ENCODE data around the gene THSD4. TPM values are rescaled to one million over a fixed set of nuclear protein-coding genes. Genes with fewer than 3 reads are reported as not detected.

THSD4 gene
- total RNA-seq, 1 experiment from 2014 or later, result 65.4 TPM

DNA sequence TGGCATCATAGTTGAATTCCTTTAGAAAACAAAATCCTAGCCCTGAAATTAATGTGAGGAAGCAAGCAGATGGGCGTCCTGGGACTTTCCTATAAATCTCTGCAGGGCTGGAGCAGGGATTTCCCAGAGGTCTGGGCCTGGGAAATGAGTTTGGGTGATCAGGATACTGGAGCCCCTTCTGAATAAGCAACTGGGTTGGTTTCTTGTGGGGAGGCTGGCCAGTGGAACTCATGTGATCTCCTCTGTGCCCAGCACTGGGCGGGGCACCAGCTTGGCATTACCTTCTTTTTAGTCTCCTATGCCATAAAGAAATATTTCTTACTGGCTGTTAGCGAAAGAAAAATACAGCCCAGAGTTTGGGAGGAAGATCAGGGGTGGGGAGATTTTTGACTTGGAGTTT is 1.7 kb downstream of the THSD4 start:
- Histone ChIP-seq H3K27me3 (ENCODE audit: control insufficient read depth, insufficient read depth, low read length) (no peaks in the 10 kb centered on the region), H3K9me3 (ENCODE audit: control insufficient read depth, insufficient read depth, low read depth, low read length) (no peaks in the 10 kb centered on the region), H3K4me3 (ENCODE audit: low read depth in 2 of 2, low read length in 2 of 2) (peak overlapping the region; percentile 72 to 85), H3K36me3 (ENCODE audit: control insufficient read depth, insufficient read depth, low read length) (no peaks in the 10 kb centered on the region), H3K4me1 (ENCODE audit: control insufficient read depth, insufficient read depth, low read length) (peaks cover 63% of the 10 kb centered on the region), H3K27ac (ENCODE audit: low read length) (peak overlapping the region; percentile 98)
- CTCF ChIA-PET, result no interaction called here
- ATAC-seq (no peak), DNase-seq (ENCODE audit: low read depth, low spot score) (no peak)
- intact Hi-C loops (cut with micrococcal nuclease; ENCODE audit: unreplicated experiment) (loop anchor here (5.0 to 10.0 kb wide), 2 partner anchors 178 to 325 kb away; no protein-coding TSS in a partner anchor), in situ Hi-C loops (cut with HindIII; ENCODE audit: low pct_unique_long_range_greater_than_20kb, low sequenced_read_pairs) (no loop called here)
- BruUV-seq (replicated peaks), result no TSS peak
- TF ChIP-seq TCF7L2 (IDR thresholded peaks at IDR 0.05; ENCODE audit: low read depth, low read length), result no peak
- POLR2A ChIA-PET, result interaction anchor here (0.7 kb wide), 2 partner anchors 14 to 31 kb away, joined by 3 to 4 read pairs; no protein-coding TSS in a partner anchor

DNA sequence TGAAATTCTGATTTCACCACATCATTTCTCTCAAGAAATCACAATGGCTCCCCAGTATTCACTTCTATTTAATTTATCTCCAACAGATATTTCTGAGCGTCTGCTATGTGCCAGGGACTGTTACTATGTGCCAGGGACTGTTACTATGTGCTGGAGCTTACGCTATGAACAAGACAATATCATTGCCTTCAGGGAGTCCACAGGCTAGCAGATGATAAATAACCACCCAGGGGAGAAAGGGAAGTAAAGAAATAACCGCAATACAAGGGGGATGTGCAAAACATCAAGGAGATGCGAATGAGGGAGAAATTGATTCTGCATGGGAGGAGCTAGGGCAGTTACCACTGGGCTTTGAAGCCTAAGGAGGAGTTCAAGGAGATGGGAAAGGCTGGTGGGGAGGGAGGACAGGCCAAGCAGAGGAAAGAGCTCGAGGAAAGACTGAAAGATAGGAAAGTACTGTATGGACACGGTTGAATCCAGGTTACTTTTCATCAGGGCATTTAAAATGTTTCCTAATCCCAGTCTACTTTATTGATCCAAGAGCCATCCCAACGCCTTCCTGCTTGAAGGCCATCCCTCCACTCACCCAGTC is 2.5 kb downstream of the THSD4 start:
- Histone ChIP-seq H3K27me3 (ENCODE audit: control insufficient read depth, insufficient read depth, low read length) (no peaks in the 10 kb centered on the region), H3K9me3 (ENCODE audit: control insufficient read depth, insufficient read depth, low read depth, low read length) (no peaks in the 10 kb centered on the region), H3K27ac (ENCODE audit: low read length) (peak overlapping the region; percentile 98), H3K36me3 (ENCODE audit: control insufficient read depth, insufficient read depth, low read length) (no peaks in the 10 kb centered on the region), H3K4me3 (ENCODE audit: low read depth in 2 of 2, low read length in 2 of 2) (peak overlapping the region; percentile 1 to 85; a peak in 3 of 4 replicates), H3K4me1 (ENCODE audit: control insufficient read depth, insufficient read depth, low read length) (peaks cover 60% of the 10 kb centered on the region)
- intact Hi-C loops (cut with micrococcal nuclease; ENCODE audit: unreplicated experiment), result loop anchor here (5.0 to 10.0 kb wide), 2 partner anchors 177 to 324 kb away; no protein-coding TSS in a partner anchor
- no TSS peak for BruUV-seq (replicated peaks)
- in situ Hi-C loops (cut with HindIII; ENCODE audit: low pct_unique_long_range_greater_than_20kb, low sequenced_read_pairs), result no loop called here
- ATAC-seq, result no peak
- CTCF ChIA-PET, result interaction anchor here (0.7 kb wide), 1 partner anchor 182 kb away, joined by 3 read pairs; no protein-coding TSS in a partner anchor
- TF ChIP-seq SIN3A (IDR thresholded peaks at IDR 0.05; ENCODE audit: borderline replicate concordance, insufficient read depth, low read depth, low read length), result no peak
- TF ChIP-seq, protein P1, sequence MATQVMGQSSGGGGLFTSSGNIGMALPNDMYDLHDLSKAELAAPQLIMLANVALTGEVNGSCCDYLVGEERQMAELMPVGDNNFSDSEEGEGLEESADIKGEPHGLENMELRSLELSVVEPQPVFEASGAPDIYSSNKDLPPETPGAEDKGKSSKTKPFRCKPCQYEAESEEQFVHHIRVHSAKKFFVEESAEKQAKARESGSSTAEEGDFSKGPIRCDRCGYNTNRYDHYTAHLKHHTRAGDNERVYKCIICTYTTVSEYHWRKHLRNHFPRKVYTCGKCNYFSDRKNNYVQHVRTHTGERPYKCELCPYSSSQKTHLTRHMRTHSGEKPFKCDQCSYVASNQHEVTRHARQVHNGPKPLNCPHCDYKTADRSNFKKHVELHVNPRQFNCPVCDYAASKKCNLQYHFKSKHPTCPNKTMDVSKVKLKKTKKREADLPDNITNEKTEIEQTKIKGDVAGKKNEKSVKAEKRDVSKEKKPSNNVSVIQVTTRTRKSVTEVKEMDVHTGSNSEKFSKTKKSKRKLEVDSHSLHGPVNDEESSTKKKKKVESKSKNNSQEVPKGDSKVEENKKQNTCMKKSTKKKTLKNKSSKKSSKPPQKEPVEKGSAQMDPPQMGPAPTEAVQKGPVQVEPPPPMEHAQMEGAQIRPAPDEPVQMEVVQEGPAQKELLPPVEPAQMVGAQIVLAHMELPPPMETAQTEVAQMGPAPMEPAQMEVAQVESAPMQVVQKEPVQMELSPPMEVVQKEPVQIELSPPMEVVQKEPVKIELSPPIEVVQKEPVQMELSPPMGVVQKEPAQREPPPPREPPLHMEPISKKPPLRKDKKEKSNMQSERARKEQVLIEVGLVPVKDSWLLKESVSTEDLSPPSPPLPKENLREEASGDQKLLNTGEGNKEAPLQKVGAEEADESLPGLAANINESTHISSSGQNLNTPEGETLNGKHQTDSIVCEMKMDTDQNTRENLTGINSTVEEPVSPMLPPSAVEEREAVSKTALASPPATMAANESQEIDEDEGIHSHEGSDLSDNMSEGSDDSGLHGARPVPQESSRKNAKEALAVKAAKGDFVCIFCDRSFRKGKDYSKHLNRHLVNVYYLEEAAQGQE (IDR thresholded peaks at IDR 0.05; ENCODE audit: insufficient read depth in 1 of 2, low read depth in 2 of 2, low read length in 1 of 2), result no peak
- TF ChIP-seq POLR2AphosphoS5 (IDR thresholded peaks at IDR 0.05; ENCODE audit: low read depth, low read length), result no peak
- TF ChIP-seq TCF7L2 (IDR thresholded peaks at IDR 0.05; ENCODE audit: low read depth, low read length), result no peak
- TF ChIP-seq, protein P2, sequence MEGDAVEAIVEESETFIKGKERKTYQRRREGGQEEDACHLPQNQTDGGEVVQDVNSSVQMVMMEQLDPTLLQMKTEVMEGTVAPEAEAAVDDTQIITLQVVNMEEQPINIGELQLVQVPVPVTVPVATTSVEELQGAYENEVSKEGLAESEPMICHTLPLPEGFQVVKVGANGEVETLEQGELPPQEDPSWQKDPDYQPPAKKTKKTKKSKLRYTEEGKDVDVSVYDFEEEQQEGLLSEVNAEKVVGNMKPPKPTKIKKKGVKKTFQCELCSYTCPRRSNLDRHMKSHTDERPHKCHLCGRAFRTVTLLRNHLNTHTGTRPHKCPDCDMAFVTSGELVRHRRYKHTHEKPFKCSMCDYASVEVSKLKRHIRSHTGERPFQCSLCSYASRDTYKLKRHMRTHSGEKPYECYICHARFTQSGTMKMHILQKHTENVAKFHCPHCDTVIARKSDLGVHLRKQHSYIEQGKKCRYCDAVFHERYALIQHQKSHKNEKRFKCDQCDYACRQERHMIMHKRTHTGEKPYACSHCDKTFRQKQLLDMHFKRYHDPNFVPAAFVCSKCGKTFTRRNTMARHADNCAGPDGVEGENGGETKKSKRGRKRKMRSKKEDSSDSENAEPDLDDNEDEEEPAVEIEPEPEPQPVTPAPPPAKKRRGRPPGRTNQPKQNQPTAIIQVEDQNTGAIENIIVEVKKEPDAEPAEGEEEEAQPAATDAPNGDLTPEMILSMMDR (IDR thresholded peaks at IDR 0.05), result no peak
- POLR2A ChIA-PET, result no interaction called here
- no peak for DNase-seq (ENCODE audit: low read depth, low spot score)

DNA sequence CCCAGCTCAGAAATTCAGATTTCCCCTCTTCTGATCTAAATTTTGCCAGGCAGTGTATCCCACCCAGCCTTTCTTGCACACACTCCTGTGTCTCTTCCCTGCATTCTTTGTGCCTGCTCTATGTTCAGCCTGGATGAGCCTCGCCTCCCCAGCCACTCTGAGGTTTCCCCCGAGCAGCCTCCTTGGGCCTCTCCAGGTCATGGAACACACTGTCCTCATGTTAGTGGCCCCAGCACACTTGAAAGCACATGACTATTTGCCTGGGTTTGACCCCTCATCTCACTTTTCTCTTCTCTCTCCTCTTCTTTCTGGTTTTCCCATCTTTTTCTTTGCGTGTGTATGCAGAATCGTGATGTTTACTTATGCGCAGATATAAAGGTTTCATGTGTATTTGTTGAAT is 3.1 kb downstream of the THSD4 start:
- ATAC-seq (no peak), DNase-seq (ENCODE audit: low read depth, low spot score) (no peak)
- TF ChIP-seq, protein P2 (IDR thresholded peaks at IDR 0.05), result no peak
- TF ChIP-seq, protein P1 (IDR thresholded peaks at IDR 0.05; ENCODE audit: insufficient read depth in 1 of 2, low read depth in 2 of 2, low read length in 1 of 2), result no peak
- TF ChIP-seq POLR2AphosphoS5 (IDR thresholded peaks at IDR 0.05; ENCODE audit: low read depth, low read length) (no peak), TCF7L2 (IDR thresholded peaks at IDR 0.05; ENCODE audit: low read depth, low read length) (no peak), SIN3A (IDR thresholded peaks at IDR 0.05; ENCODE audit: borderline replicate concordance, insufficient read depth, low read depth, low read length) (no peak)
- no TSS peak for BruUV-seq (replicated peaks)
- H3K9me3 ChIP-seq (ENCODE audit: control insufficient read depth, insufficient read depth, low read depth, low read length), result no peaks in the 10 kb centered on the region
- H3K27me3 ChIP-seq (ENCODE audit: control insufficient read depth, insufficient read depth, low read length), result no peaks in the 10 kb centered on the region
- H3K4me1 ChIP-seq (ENCODE audit: control insufficient read depth, insufficient read depth, low read length), result peaks cover 55% of the 10 kb centered on the region
- CTCF ChIA-PET, result no interaction called here
- H3K4me3 ChIP-seq (ENCODE audit: low read depth in 2 of 2, low read length in 2 of 2), result 0 out of 4 replicates have a peak overlapping the region, but pooled peaks of 1 of the 2 experiments have one; percentile 85
- H3K27ac ChIP-seq (ENCODE audit: low read length), result peak overlapping the region; percentile 98
- in situ Hi-C loops (cut with HindIII; ENCODE audit: low pct_unique_long_range_greater_than_20kb, low sequenced_read_pairs) (no loop called here), intact Hi-C loops (cut with micrococcal nuclease; ENCODE audit: unreplicated experiment) (loop anchor here (5.0 to 10.0 kb wide), 2 partner anchors 176 to 324 kb away; no protein-coding TSS in a partner anchor)
- POLR2A ChIA-PET, result no interaction called here
- no peaks in the 10 kb centered on the region for H3K36me3 ChIP-seq (ENCODE audit: control insufficient read depth, insufficient read depth, low read length)
